ENCODE results near the gene SEZ6L. TPM values are rescaled to one million over a fixed set of nuclear protein-coding genes. Genes with fewer than 3 reads are reported as not detected.

The SEZ6L gene
- total and polyA plus RNA-seq, 2 experiments from 2014 or later = 0.43 to 0.44 TPM

DNA sequence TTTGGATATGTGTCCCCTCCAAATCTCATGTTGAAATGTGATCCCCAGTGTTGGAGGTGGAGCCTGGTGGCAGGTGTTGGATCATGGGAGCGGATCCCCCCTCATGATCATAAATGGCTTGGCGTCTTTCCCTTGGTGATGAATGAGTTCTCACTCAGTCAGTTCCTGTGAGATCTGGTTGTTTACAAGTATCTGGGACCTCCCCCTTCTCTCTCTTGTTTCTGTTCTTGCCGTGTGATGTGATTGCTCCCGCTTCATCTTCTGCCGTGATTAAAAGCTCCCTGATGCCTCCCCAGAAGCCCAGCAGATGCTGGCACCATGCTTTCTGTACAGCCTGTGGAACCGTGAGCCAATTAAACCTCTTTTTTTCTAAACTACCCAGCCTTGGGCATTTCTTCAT, 102.2 kb downstream of the SEZ6L start:
- TF ChIP-seq EZH2 (IDR thresholded peaks at IDR 0.05; ENCODE audit: borderline replicate concordance) (no peak), EZH2phosphoT487 (IDR thresholded peaks at IDR 0.05; ENCODE audit: low read depth, severe bottlenecking, unreplicated experiment) (no peak)
- TF ChIP-seq, protein P1, sequence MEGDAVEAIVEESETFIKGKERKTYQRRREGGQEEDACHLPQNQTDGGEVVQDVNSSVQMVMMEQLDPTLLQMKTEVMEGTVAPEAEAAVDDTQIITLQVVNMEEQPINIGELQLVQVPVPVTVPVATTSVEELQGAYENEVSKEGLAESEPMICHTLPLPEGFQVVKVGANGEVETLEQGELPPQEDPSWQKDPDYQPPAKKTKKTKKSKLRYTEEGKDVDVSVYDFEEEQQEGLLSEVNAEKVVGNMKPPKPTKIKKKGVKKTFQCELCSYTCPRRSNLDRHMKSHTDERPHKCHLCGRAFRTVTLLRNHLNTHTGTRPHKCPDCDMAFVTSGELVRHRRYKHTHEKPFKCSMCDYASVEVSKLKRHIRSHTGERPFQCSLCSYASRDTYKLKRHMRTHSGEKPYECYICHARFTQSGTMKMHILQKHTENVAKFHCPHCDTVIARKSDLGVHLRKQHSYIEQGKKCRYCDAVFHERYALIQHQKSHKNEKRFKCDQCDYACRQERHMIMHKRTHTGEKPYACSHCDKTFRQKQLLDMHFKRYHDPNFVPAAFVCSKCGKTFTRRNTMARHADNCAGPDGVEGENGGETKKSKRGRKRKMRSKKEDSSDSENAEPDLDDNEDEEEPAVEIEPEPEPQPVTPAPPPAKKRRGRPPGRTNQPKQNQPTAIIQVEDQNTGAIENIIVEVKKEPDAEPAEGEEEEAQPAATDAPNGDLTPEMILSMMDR (IDR thresholded peaks at IDR 0.05; ENCODE audit: poor library complexity) = no peak

DNA sequence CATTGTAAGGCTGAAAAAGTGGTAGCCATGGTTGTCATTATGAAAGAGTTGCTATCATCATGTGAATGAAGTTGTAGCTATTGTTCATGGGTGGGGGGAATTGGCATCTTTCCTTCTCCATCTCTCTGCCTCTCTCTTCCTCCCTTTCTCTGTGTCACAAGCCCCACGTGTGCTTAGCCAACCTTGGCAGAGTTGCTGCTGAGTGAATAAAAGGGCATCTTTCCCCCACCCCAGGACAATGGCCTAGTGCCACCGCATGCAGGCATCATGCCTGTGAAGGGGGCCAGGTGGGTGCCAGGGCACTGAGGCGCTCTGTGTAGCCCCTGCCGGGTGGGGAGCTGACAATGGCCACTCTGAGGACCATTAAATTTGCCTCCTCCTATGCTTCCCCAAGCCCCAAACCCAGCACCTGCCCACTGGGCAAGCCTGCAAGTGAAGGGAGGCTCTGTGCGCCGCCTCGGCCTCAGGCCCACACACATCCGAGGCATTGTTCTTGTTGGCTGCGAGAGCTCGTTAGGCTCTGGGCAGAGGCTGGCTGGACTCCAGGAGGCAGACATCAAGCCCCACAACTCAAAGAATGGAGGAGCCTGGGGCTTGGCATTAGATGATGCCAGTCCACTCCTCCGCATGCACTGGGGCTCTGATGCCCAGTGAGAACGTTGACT, 103.9 kb downstream of the SEZ6L start:
- H3K4me2 ChIP-seq = no peak overlapping the region
- no peak for TF ChIP-seq EZH2phosphoT487 (IDR thresholded peaks at IDR 0.05; ENCODE audit: low read depth, severe bottlenecking, unreplicated experiment)
- TF ChIP-seq EZH2 (IDR thresholded peaks at IDR 0.05; ENCODE audit: borderline replicate concordance) = no peak
- TF ChIP-seq, protein P1 (IDR thresholded peaks at IDR 0.05; ENCODE audit: poor library complexity) = no peak
- H3K36me3 ChIP-seq (replicated peaks; ENCODE audit: insufficient read depth, low read depth) = no peaks in the 10 kb centered on the region
- H3K9me2 ChIP-seq (replicated peaks; ENCODE audit: insufficient read depth) = no peaks in the 10 kb centered on the region
- no peak overlapping the region for H3K4me3 ChIP-seq
- DNase-seq (ENCODE audit: low spot score) = no peak
- peaks cover 28% of the 10 kb centered on the region for H3K27me3 ChIP-seq
- no peak overlapping the region for H2AFZ ChIP-seq
- H3K27ac ChIP-seq = no peak overlapping the region
- no peaks in the 10 kb centered on the region for H3K79me2 ChIP-seq
- no peaks in the 10 kb centered on the region for H3K4me1 ChIP-seq (ENCODE audit: insufficient read depth)
- H4K20me1 ChIP-seq (ENCODE audit: insufficient read depth, poor library complexity, severe bottlenecking) = no peaks in the 10 kb centered on the region
- 85% methylated on average over 12 of the region's 12 CpGs for WGBS (ENCODE audit: low lambda C conversion rate, missing lambda C conversion rate)
- no peaks in the 10 kb centered on the region for H3K9me3 ChIP-seq (ENCODE audit: low read depth)

More for the DNA sequence above, 102.2 kb downstream of the SEZ6L start:
- no peak overlapping the region for H3K27ac ChIP-seq
- no peak overlapping the region for H3K4me2 ChIP-seq
- H2AFZ ChIP-seq = no peak overlapping the region
- peaks cover 27% of the 10 kb centered on the region for H3K27me3 ChIP-seq
- H4K20me1 ChIP-seq (ENCODE audit: insufficient read depth, poor library complexity, severe bottlenecking) = no peaks in the 10 kb centered on the region
- no peaks in the 10 kb centered on the region for H3K36me3 ChIP-seq (replicated peaks; ENCODE audit: insufficient read depth, low read depth)
- H3K79me2 ChIP-seq = no peaks in the 10 kb centered on the region
- DNase-seq (ENCODE audit: low spot score) = no peak
- no peak overlapping the region for H3K4me3 ChIP-seq
- WGBS (ENCODE audit: low lambda C conversion rate, missing lambda C conversion rate) = 75% methylated on average over 5 of the region's 6 CpGs
- H3K4me1 ChIP-seq (ENCODE audit: insufficient read depth) = no peaks in the 10 kb centered on the region
- H3K9me2 ChIP-seq (replicated peaks; ENCODE audit: insufficient read depth) = no peaks in the 10 kb centered on the region
- H3K9me3 ChIP-seq (ENCODE audit: low read depth) = no peaks in the 10 kb centered on the region

DNA sequence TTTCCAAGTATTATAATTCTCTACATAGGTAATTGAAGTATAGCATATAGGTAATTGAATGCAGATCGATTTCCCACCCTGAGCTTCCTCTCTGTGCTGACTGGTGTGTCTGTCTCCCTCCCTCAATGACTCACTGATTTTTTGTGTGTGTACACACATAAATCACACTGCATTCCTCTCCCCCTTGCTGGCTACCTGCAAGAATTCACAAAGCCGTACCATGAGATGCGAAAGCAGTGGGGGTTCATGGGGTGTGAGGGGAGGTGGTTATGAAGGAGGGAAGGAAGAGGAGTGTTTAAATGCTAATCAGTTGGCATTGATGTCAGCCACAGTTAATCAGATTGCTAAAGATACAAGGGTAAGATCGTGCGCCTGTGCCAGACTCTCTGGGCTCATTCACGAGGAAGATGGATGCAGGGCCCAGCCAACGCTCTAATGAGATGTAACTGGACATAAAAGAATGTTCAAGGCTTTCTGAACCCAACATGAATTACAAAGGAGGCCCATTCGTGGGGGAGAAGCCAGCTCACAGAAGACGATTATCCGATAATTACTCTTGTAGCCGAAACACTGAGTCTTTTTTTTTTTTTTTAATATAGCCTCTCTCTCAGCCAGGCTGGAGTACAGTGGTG, 107.4 kb downstream of the SEZ6L start:
- H2AFZ ChIP-seq = no peak overlapping the region
- H3K4me1 ChIP-seq (ENCODE audit: insufficient read depth) = no peaks in the 10 kb centered on the region
- no peaks in the 10 kb centered on the region for H3K9me3 ChIP-seq (ENCODE audit: low read depth)
- no peaks in the 10 kb centered on the region for H4K20me1 ChIP-seq (ENCODE audit: insufficient read depth, poor library complexity, severe bottlenecking)
- H3K36me3 ChIP-seq (replicated peaks; ENCODE audit: insufficient read depth, low read depth) = no peaks in the 10 kb centered on the region
- H3K79me2 ChIP-seq = no peaks in the 10 kb centered on the region
- 80% methylated on average over 11 of the region's 11 CpGs for WGBS (ENCODE audit: low lambda C conversion rate, missing lambda C conversion rate)
- H3K9me2 ChIP-seq (replicated peaks; ENCODE audit: insufficient read depth) = no peaks in the 10 kb centered on the region
- DNase-seq (ENCODE audit: low spot score) = no peak
- no peak overlapping the region for H3K4me2 ChIP-seq
- H3K4me3 ChIP-seq = no peak overlapping the region
- TF ChIP-seq, protein P1 (IDR thresholded peaks at IDR 0.05; ENCODE audit: poor library complexity) = no peak
- TF ChIP-seq EZH2 (IDR thresholded peaks at IDR 0.05; ENCODE audit: borderline replicate concordance) (no peak), EZH2phosphoT487 (IDR thresholded peaks at IDR 0.05; ENCODE audit: low read depth, severe bottlenecking, unreplicated experiment) (no peak)
- no peak overlapping the region for H3K27ac ChIP-seq
- peaks cover 35% of the 10 kb centered on the region for H3K27me3 ChIP-seq

All from hepatocyte (in vitro differentiated cells).